Measurements from ENCODE around the gene SPIRE1.

DNA sequence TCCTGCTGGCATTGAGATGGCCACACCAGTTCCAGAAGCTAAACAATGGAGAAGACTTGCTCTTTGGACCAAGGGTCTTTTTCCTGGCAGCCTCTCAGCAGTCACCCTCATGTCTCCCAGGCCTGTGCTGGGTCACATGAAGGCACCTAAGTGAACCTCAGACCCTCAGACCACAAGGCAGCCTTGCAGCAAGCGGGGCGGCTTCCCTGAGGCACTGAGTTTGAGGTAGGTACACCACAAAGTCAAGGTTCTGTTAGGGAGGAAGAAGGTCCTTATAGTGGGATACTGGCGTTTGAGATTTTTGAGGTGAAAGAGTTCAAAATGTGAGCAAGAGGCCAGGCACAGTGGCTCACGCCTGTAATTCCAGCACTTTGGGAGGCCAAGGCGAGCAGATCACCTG lies 258.7 kb downstream of the SPIRE1 start:
- TF ChIP-seq POLR2AphosphoS5 (IDR thresholded peaks at IDR 0.05) (no peak), TAF1 (IDR thresholded peaks at IDR 0.05; ENCODE audit: low read depth) (no peak), EZH2 (IDR thresholded peaks at IDR 0.05; ENCODE audit: borderline replicate concordance, insufficient read depth, low read length, poor library complexity, severe bottlenecking) (no peak), RAD21 (conservative IDR thresholded peaks at IDR 0.05) (no peak), EP300 (conservative IDR thresholded peaks at IDR 0.05; ENCODE audit: poor library complexity, severe bottlenecking) (no peak)
- TF ChIP-seq, protein P1, sequence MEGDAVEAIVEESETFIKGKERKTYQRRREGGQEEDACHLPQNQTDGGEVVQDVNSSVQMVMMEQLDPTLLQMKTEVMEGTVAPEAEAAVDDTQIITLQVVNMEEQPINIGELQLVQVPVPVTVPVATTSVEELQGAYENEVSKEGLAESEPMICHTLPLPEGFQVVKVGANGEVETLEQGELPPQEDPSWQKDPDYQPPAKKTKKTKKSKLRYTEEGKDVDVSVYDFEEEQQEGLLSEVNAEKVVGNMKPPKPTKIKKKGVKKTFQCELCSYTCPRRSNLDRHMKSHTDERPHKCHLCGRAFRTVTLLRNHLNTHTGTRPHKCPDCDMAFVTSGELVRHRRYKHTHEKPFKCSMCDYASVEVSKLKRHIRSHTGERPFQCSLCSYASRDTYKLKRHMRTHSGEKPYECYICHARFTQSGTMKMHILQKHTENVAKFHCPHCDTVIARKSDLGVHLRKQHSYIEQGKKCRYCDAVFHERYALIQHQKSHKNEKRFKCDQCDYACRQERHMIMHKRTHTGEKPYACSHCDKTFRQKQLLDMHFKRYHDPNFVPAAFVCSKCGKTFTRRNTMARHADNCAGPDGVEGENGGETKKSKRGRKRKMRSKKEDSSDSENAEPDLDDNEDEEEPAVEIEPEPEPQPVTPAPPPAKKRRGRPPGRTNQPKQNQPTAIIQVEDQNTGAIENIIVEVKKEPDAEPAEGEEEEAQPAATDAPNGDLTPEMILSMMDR (IDR thresholded peaks at IDR 0.05; ENCODE audit: poor library complexity, severe bottlenecking): no peak
- TF ChIP-seq, protein P2, sequence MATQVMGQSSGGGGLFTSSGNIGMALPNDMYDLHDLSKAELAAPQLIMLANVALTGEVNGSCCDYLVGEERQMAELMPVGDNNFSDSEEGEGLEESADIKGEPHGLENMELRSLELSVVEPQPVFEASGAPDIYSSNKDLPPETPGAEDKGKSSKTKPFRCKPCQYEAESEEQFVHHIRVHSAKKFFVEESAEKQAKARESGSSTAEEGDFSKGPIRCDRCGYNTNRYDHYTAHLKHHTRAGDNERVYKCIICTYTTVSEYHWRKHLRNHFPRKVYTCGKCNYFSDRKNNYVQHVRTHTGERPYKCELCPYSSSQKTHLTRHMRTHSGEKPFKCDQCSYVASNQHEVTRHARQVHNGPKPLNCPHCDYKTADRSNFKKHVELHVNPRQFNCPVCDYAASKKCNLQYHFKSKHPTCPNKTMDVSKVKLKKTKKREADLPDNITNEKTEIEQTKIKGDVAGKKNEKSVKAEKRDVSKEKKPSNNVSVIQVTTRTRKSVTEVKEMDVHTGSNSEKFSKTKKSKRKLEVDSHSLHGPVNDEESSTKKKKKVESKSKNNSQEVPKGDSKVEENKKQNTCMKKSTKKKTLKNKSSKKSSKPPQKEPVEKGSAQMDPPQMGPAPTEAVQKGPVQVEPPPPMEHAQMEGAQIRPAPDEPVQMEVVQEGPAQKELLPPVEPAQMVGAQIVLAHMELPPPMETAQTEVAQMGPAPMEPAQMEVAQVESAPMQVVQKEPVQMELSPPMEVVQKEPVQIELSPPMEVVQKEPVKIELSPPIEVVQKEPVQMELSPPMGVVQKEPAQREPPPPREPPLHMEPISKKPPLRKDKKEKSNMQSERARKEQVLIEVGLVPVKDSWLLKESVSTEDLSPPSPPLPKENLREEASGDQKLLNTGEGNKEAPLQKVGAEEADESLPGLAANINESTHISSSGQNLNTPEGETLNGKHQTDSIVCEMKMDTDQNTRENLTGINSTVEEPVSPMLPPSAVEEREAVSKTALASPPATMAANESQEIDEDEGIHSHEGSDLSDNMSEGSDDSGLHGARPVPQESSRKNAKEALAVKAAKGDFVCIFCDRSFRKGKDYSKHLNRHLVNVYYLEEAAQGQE (IDR thresholded peaks at IDR 0.05; ENCODE audit: borderline replicate concordance): no peak

Data from neural cell (in vitro differentiated cells).